GM19452 (cell line): ENCODE results near the gene CHPT1.

Experiments
- ATAC-seq: cut with Tn5 transposase; IDR thresholded peaks from one replicate; pipeline ENCODE4 v1.9.1; 2021; ENCODE audit not compliant: unreplicated experiment

CHPT1 gene

GRCh38 chr12:101761350-101761749, 63.9 kb downstream of the CHPT1 start:
- no peak for ATAC-seq

DNA sequence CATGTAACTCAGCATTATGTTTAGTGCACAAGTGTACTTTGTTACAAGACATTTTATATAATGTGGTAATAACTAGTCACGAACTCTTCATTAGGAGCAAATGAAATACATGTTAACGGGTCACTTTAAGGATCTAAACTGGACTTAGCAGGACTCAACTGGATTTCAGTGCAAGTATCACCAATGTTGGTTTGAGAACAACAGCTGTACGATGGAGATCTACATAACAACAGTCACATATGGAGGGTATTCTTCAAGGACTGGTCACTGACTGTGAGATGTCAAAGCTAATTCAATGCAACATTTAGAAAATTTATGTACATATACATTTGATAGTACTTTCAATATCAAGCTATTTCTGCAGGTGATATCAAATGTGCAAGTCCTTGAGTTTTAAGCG, 64.3 kb downstream of the CHPT1 start:
- ATAC-seq, result no peak

GRCh38 chr12:101763246-101763931, 65.9 kb downstream of the CHPT1 start:
- ATAC-seq, result no peak

DNA sequence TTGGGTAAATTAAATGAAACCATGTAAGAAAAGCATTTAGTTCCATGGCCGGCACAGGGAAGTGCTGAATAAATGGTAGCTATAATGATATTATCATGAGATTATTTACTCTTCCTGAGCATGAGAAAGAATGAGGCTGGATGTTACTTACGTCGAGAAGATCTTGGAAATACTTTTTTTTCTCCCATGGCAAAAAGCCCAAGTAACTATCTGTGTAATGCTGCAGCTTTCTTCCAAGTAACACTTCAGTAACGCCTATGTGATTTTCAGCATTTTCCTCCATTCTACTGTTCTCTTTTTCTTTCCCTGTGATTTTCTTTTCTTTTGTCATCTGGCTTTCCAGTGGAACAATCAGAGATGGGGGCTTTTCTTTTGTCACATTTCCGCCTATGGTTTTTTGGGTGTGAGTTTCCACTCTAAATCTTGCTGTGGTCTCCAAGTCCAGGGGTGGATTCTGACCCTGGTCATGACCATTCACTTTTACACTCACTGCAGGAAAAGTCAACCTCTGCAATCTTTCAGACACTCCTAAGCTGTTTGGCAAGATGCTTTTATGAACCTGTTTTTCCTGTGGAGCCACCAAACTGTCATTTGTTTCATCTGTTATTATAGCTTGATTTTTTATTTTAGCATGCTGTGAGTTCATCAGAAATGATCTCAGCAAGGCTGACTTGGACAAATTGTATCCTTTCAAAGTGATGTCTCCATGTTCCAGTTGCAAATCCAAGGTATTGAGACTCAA, 66.8 kb downstream of the CHPT1 start:
- ATAC-seq, result no peak

GRCh38 chr12:101767537-101767936, 70.1 kb downstream of the CHPT1 start:
- no peak for ATAC-seq

DNA sequence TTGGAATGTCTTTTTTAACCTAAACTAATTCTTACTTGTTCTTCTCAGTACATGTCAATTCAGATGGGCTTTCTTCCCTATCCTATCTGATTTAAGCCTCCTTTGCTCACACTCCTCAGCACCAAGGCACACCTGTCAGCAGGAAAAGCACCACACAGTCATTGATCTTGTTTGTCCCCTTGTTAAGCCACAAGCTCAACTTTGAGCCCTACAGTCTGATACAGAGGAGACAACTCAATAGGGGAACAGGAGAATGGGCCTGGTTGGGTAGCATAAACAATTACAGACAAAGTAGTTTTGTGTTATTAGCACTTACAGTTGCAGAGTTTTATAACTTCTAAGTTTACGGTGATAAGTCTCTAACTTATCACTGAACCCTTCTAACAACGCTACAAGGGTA, 71.3 kb downstream of the CHPT1 start:
- no peak for ATAC-seq

GRCh38 chr12:101769865-101770264, 72.4 kb downstream of the CHPT1 start:
- no peak for ATAC-seq

GRCh38 chr12:101772012-101772775, 74.8 kb downstream of the CHPT1 start:
- no peak for ATAC-seq

DNA sequence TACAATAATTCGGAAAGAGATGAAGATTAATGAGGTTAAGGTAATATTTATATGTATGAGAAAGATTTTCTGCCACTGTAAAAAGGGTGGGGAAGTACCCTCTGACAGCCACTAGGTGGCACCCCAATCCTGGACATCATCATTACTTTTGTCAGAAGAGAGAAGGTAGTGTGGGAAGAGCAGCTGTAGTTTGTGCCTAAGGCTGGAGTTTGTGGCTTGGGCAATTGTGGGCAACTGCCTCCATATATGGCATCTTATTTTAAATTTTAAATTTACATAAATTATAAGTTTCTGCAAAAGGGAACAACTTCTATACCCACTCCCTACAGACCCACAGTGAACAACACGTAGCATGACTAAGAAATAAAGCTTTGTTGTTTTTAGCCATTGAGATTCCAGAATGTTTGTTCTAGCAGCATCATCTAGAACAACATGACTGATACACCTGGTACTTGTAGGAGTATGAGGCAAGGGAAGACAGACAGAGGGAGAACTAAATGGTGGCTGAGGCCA, 76.3 kb downstream of the CHPT1 start:
- no peak for ATAC-seq

DNA sequence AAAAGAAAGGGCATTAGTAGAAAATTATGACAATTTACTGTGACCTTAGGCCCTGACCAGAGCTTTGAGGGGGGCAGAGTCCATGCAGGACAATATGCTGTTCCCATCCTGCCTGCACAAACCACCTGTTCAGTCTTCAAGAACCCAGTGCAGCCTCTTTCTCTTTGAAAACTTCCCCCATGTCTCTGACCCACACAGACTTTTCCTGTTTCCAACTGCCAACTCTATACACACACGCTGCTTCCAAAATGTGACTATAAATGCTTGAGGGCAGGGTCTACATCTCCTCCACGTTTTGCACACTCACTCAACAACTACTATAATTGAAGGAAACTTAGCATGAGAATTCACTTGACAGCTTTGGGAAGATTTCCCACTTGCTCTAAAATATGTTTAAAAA, 78.4 kb downstream of the CHPT1 start:
- no peak for ATAC-seq

DNA sequence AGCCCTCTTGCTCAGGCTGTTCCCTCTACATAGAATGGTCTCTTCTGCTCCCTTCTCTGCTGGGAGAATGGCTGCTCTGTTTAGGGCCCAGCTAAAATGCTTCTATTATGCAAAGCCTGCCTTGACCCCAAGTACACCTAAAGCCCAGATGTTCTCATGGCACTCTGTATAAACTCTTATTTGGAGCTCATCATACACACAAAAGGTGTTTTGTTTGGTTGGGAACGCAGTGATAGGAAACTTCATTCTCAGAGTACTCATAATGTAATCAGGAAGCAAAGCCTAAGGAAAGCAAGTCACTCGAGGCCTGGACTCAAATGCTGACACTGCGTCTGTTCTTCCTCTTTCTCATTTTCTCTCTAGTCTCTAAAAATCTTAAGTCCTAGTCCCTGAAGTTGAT, 80.0 kb downstream of the CHPT1 start:
- ATAC-seq, result no peak

DNA sequence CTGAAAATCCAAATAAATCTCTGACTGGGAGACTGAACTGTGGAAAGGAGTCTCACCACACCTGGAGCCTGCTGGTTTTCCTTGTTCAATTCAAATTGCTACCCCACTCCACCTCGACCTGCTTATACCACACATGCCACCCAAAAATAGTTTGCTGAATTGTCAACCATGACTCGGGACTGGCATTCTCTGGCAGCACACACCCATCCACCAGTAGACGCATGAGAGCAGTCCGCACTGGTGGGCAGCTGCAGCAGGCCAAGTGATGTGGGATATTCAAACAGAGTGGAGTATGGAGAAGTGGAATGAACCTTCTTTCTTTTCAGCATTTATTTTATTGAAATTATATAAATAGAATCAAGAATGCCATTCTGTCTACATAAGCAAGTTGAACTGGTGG, 80.5 kb downstream of the CHPT1 start:
- no peak for ATAC-seq
